IMR-90 (cell line): Measurements from ENCODE around the gene VIT. TPM values are rescaled to one million over a fixed set of nuclear protein-coding genes. Genes with fewer than 3 reads are reported as not detected.

Experiments used
- ATAC-seq: fragments of 200-7000 bp; cut with Tn5 transposase; 2 replicates; pipeline ENCODE4 v1.9.1; 2020; ENCODE audit warnings: low read depth, mild to moderate bottlenecking, moderate library complexity
- BruUV-seq: library from RNA; stranded (reverse); fragments of 400-500 nt; replicated peaks from 2 replicates; lab custom pipeline; 2021; lab: Mats Ljungman, UMichigan
- CTCF ChIA-PET: fragments of 300-600 bp; formaldehyde crosslinking; extraction: SDS; loops from one replicate; lab custom pipeline; 2021; ENCODE audit warnings: antibody characterized with exemption; lab: Yijun Ruan, JAX
- POLR2A ChIA-PET: fragments of 300-600 bp; sonication (Branson Sonifier 250); formaldehyde crosslinking; loops from one replicate; lab custom pipeline; 2022; ENCODE audit warnings: antibody characterized with exemption; ENCODE audit not compliant: unreplicated experiment; lab: Charles Lee
- DNase-seq: peaks from one replicate; pipeline ENCODE4 v3.0.0; 2013
- H2AFZ ChIP-seq: replicated peaks from 2 replicates; pipeline ENCODE3; 2013; ENCODE audit warnings: low read length, mild to moderate bottlenecking; ENCODE audit not compliant: poor library complexity
- H2AK5ac ChIP-seq: 2 replicates; pipeline ENCODE4 v1.6.1; 2013; ENCODE audit warnings: low read depth, low read length, inconsistent platforms
- H2AK9ac ChIP-seq: replicated peaks from 2 replicates; pipeline ENCODE3; 2013; ENCODE audit warnings: mild to moderate bottlenecking, low read depth, low read length, moderate library complexity; ENCODE audit not compliant: poor library complexity
- H2BK120ac ChIP-seq: 2 replicates; pipeline ENCODE4 v1.6.1; 2013; ENCODE audit warnings: low read depth, low read length, inconsistent platforms
- H2BK15ac ChIP-seq: 3 replicates; pipeline ENCODE4 v1.6.1; 2013; ENCODE audit warnings: low read depth, low read length, inconsistent platforms
- H2BK20ac ChIP-seq: 2 replicates; pipeline ENCODE4 v1.6.1; 2013; ENCODE audit warnings: low read depth, mild to moderate bottlenecking, inconsistent platforms, low read length, moderate library complexity
- H2BK5ac ChIP-seq: 2 replicates; pipeline ENCODE4 v1.6.1; 2013; ENCODE audit warnings: mild to moderate bottlenecking, low read depth, low read length, inconsistent platforms; ENCODE audit not compliant: poor library complexity, severe bottlenecking
- H3K14ac ChIP-seq: replicated peaks from 2 replicates; pipeline ENCODE4 v1.6.1; 2013; ENCODE audit warnings: low read depth, low read length, inconsistent platforms
- H3K18ac ChIP-seq: 2 replicates; pipeline ENCODE4 v1.6.1; 2013; ENCODE audit warnings: low read depth, low read length, control low read depth
- H3K23ac ChIP-seq: 2 replicates; pipeline ENCODE4 v1.6.1; 2013; ENCODE audit warnings: low read depth, low read length, inconsistent platforms
- H3K27ac ChIP-seq: 2 replicates; pipeline ENCODE4 v1.5.1; 2013; ENCODE audit warnings: mild to moderate bottlenecking, control low read depth, low read length; ENCODE audit not compliant: insufficient read depth
- H3K27me3 ChIP-seq: 2 replicates; pipeline ENCODE4 v1.6.1; 2013; ENCODE audit warnings: low read length; ENCODE audit not compliant: control insufficient read depth, insufficient read depth
- H3K36me3 ChIP-seq: 2 replicates; pipeline ENCODE4 v1.6.1; 2013; ENCODE audit warnings: low read length, mixed read lengths; ENCODE audit not compliant: control insufficient read depth, insufficient read depth
- H3K4ac ChIP-seq: 2 replicates; pipeline ENCODE4 v1.6.1; 2013; ENCODE audit warnings: low read depth, low read length, inconsistent platforms
- H3K4me1 ChIP-seq: 2 replicates; pipeline ENCODE4 v1.6.1; 2013; ENCODE audit warnings: low read length, mixed read lengths; ENCODE audit not compliant: control insufficient read depth, insufficient read depth
- H3K4me2 ChIP-seq: 2 replicates; pipeline ENCODE4 v1.6.1; 2013; ENCODE audit warnings: low read depth, mild to moderate bottlenecking, control low read depth, low read length, moderate library complexity
- H3K4me3 ChIP-seq: 2 replicates; pipeline ENCODE4 v1.5.1; 2013; ENCODE audit warnings: low read depth, mild to moderate bottlenecking, control low read depth, low read length, moderate library complexity; ENCODE audit not compliant: insufficient read depth
- H3K56ac ChIP-seq: 2 replicates; pipeline ENCODE4 v1.6.1; 2013; ENCODE audit warnings: low read length, inconsistent platforms; ENCODE audit not compliant: insufficient read depth; ENCODE audit errors: extremely low read depth
- H3K79me1 ChIP-seq, 2 experiments: 2 replicates each; pipeline ENCODE4 v1.6.1; 2013; ENCODE audit warnings: low read length in 2 of 2, inconsistent platforms in 1 of 2, low read depth in 1 of 2
- H3K9ac ChIP-seq: 2 replicates; pipeline ENCODE4 v1.6.1; 2013; ENCODE audit warnings: low read depth, low read length, control low read depth
- H3K9me1 ChIP-seq: 2 replicates; pipeline ENCODE4 v1.6.1; 2013; ENCODE audit warnings: low read length, inconsistent platforms; ENCODE audit not compliant: insufficient read depth
- H3K9me3 ChIP-seq: 2 replicates; pipeline ENCODE4 v1.6.1; 2013; ENCODE audit warnings: low read length; ENCODE audit not compliant: control insufficient read depth, insufficient read depth
- H4K20me1 ChIP-seq: 2 replicates; pipeline ENCODE4 v1.6.1; 2013; ENCODE audit warnings: low read length, inconsistent platforms; ENCODE audit not compliant: insufficient read depth
- H4K5ac ChIP-seq: 2 replicates; pipeline ENCODE4 v1.6.1; 2013; ENCODE audit warnings: mild to moderate bottlenecking, low read depth, low read length, control low read depth
- H4K8ac ChIP-seq, 2 experiments: 2 replicates each; pipeline ENCODE4 v1.6.1; 2013; ENCODE audit warnings: low read depth in 2 of 2, low read length in 2 of 2, control low read depth in 1 of 2, inconsistent platforms in 1 of 2
- H4K91ac ChIP-seq: 2 replicates; pipeline ENCODE4 v1.6.1; 2013; ENCODE audit warnings: low read depth, low read length, inconsistent platforms; ENCODE audit not compliant: insufficient read depth
- BHLHE40 ChIP-seq: fragments of 150-350 bp; IDR thresholded peaks from 2 replicates; pipeline ENCODE4 v1.6.1; 2016; ENCODE audit warnings: mild to moderate bottlenecking, low read depth, low read length
- CEBPB ChIP-seq: IDR thresholded peaks from 2 replicates; pipeline ENCODE4 v1.6.1; 2012; ENCODE audit warnings: low read depth, low read length, improper control_type of control experiment
- CHD1 ChIP-seq: IDR thresholded peaks from 2 replicates; pipeline ENCODE4 v1.6.1; 2012; ENCODE audit warnings: low read depth, low read length, improper control_type of control experiment
- ELK1 ChIP-seq: fragments of 150-350 bp; IDR thresholded peaks from 2 replicates; pipeline ENCODE4 v1.6.1; 2016; ENCODE audit warnings: low read depth, mild to moderate bottlenecking, low read length, moderate library complexity, borderline replicate concordance
- FOS ChIP-seq: fragments of 150-350 bp; IDR thresholded peaks from 2 replicates; pipeline ENCODE4 v1.6.1; 2016; ENCODE audit warnings: low read depth, low read length
- MAFK ChIP-seq: IDR thresholded peaks from 2 replicates; pipeline ENCODE4 v1.6.1; 2012; ENCODE audit warnings: low read depth, low read length, improper control_type of control experiment
- MAZ ChIP-seq: IDR thresholded peaks from 2 replicates; pipeline ENCODE4 v1.6.1; 2012; ENCODE audit warnings: low read depth, mild to moderate bottlenecking, low read length, improper control_type of control experiment, moderate library complexity, borderline replicate concordance
- MXI1 ChIP-seq: IDR thresholded peaks from 2 replicates; pipeline ENCODE4 v1.6.1; 2012; ENCODE audit warnings: low read depth, mild to moderate bottlenecking, low read length, moderate library complexity, borderline replicate concordance
- NFE2L2 ChIP-seq: fragments of 150-350 bp; IDR thresholded peaks from 2 replicates; pipeline ENCODE4 v1.6.1; 2016; ENCODE audit warnings: low read depth, mild to moderate bottlenecking, low read length
- POLR2A ChIP-seq: IDR thresholded peaks from 2 replicates; pipeline ENCODE4 v1.6.1; 2012; ENCODE audit warnings: mild to moderate bottlenecking, low read depth, low read length
- RAD21 ChIP-seq: IDR thresholded peaks from 2 replicates; pipeline ENCODE4 v1.6.1; 2012; ENCODE audit warnings: low read length, improper control_type of control experiment
- RCOR1 ChIP-seq: IDR thresholded peaks from 2 replicates; pipeline ENCODE4 v1.6.1; 2012; ENCODE audit warnings: mild to moderate bottlenecking, low read length, improper control_type of control experiment; ENCODE audit not compliant: insufficient replicate concordance
- RFX5 ChIP-seq: IDR thresholded peaks from 2 replicates; pipeline ENCODE4 v1.8.0; 2012; ENCODE audit warnings: low read depth, mild to moderate bottlenecking, low read length, moderate library complexity
- SMC3 ChIP-seq: fragments of 150-350 bp; IDR thresholded peaks from 2 replicates; pipeline ENCODE4 v1.6.1; 2016; ENCODE audit warnings: low read depth, mild to moderate bottlenecking, antibody characterized with exemption, low read length, moderate library complexity
- WGBS, 2 experiments: methylation state at CpG; one replicate each; pipeline versions ENCODE4 v1.1.5 to v1.1.7; 2013; ENCODE audit warnings: missing lambda C conversion rate in 2 of 2; ENCODE audit not compliant: insufficient read length in 1 of 2; ENCODE audit errors: extremely low coverage in 2 of 2; 5-methylcytosine and 5-hydroxymethylcytosine counted together
- dilution Hi-C: fragments of 300-500 bp; cut with HindIII; formaldehyde crosslinking; loops from one replicate; pipeline ENCODE4 v1.14.3; 2018; ENCODE audit warnings: low sequenced_read_pairs; ENCODE audit not compliant: unreplicated experiment
- in situ Hi-C: fragments of 300-500 bp; cut with MboI; formaldehyde crosslinking; loops from 3 replicates; pipeline ENCODE4 v1.14.3; 2019; ENCODE audit warnings: low sequenced_read_pairs, inconsistent platforms, mixed read lengths
- intact Hi-C: fragments of 100-400 bp; cut with micrococcal nuclease; formaldehyde crosslinking; loops from 2 replicates; pipeline ENCODE4 v1.10.0; 2022
- polyA plus RNA-seq, 3 experiments: library from polyadenylated mRNA; depleted of rRNA; stranded (reverse); fragments of >200 nt; gene quantifications; 2 replicates each; pipeline ENCODE4 v1.2.3, GENCODE V29; 2012; ENCODE audit warnings: low replicate concordance in 1 of 3
- total RNA-seq: library from RNA; depleted of rRNA; stranded (reverse); fragments of >200 nt; gene quantifications from 2 replicates; pipeline ENCODE4 v1.2.3, GENCODE V29; 2012
- TF ChIP-seq, protein P1 (sequence below): fragments of 150-350 bp; IDR thresholded peaks from 2 replicates; pipeline ENCODE4 v1.6.1; 2017; ENCODE audit warnings: mild to moderate bottlenecking, antibody characterized with exemption, low read length, low read depth

VIT gene
- total and polyA plus RNA-seq, 2 of the 4 experiments (the other 2 are of a cell fraction) = under 0.01 TPM; not detected in 1

DNA sequence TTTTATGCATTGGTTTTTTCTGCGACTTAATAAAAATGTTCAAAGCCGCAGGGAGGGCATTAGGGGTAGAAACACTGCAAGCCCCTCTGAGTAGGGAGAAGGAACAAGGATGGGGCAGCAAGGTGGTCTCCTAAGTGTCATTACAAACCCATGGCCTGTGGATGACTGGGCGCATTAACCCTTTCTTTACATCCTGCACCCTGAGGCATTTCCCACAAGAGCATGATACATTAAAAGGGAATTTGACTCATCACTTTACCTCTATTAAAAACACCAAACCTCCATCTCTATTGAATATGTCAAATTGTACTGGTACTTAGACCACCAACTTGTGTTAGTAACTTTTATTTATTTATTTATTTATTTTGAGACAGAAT is 112.5 kb downstream of the VIT start:
- no peak overlapping the region for H2AFZ ChIP-seq
- H3K36me3 ChIP-seq = no peaks in the 10 kb centered on the region
- no peak overlapping the region for H4K91ac ChIP-seq
- H3K79me1 ChIP-seq = no peaks in the 10 kb centered on the region
- no peak overlapping the region for H2BK20ac ChIP-seq
- H3K9me1 ChIP-seq = no peaks in the 10 kb centered on the region
- H3K9ac ChIP-seq = no peak overlapping the region
- no peak overlapping the region for H3K4me3 ChIP-seq
- no TSS peak for BruUV-seq
- H3K4me1 ChIP-seq = no peaks in the 10 kb centered on the region
- H2BK5ac ChIP-seq = no peak overlapping the region
- H3K18ac ChIP-seq = no peak overlapping the region
- no peak overlapping the region for H2BK15ac ChIP-seq
- no peak overlapping the region for H3K23ac ChIP-seq
- ChIA-PET CTCF (no interaction called here), POLR2A (no interaction called here)
- intact Hi-C loops (no loop called here), in situ Hi-C loops (no loop called here), dilution Hi-C loops (no loop called here)
- no peak overlapping the region for H4K5ac ChIP-seq
- H4K20me1 ChIP-seq = no peaks in the 10 kb centered on the region
- H3K27me3 ChIP-seq = peaks cover 4% of the 10 kb centered on the region; the same call in 1 of the 2 replicates
- WGBS, 2 experiments = no CpG with 5 or more reads among the region's 3 CpGs
- H3K4me2 ChIP-seq = no peak overlapping the region
- no peaks in the 10 kb centered on the region for H3K9me3 ChIP-seq
- H2BK120ac ChIP-seq = no peak overlapping the region
- no peak for DNase-seq
- no peak overlapping the region for H2AK5ac ChIP-seq
- no peak overlapping the region for H3K14ac ChIP-seq
- no peak overlapping the region for H3K56ac ChIP-seq
- H3K4ac ChIP-seq = no peak overlapping the region
- H2AK9ac ChIP-seq = no peak overlapping the region
- H3K27ac ChIP-seq = no peak overlapping the region
- H4K8ac ChIP-seq = no peak overlapping the region
- TF ChIP-seq CEBPB (no peak), BHLHE40 (no peak), RFX5 (no peak), FOS (no peak), POLR2A (no peak), CHD1 (no peak), MAFK (no peak), MXI1 (no peak), NFE2L2 (no peak), ELK1 (no peak), RAD21 (no peak), MAZ (no peak), RCOR1 (no peak), SMC3 (no peak)
- TF ChIP-seq, protein P1, sequence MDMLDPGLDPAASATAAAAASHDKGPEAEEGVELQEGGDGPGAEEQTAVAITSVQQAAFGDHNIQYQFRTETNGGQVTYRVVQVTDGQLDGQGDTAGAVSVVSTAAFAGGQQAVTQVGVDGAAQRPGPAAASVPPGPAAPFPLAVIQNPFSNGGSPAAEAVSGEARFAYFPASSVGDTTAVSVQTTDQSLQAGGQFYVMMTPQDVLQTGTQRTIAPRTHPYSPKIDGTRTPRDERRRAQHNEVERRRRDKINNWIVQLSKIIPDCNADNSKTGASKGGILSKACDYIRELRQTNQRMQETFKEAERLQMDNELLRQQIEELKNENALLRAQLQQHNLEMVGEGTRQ = no peak
- ATAC-seq = no peak
